ENCODE data around the gene CCDC110. TPM values are rescaled to one million over a fixed set of nuclear protein-coding genes. Genes with fewer than 3 reads are reported as not detected.

The CCDC110 gene
- total RNA-seq, 3 donors from 2014 or later, result 0.69 to 5.4 (median 1.8) TPM

DNA sequence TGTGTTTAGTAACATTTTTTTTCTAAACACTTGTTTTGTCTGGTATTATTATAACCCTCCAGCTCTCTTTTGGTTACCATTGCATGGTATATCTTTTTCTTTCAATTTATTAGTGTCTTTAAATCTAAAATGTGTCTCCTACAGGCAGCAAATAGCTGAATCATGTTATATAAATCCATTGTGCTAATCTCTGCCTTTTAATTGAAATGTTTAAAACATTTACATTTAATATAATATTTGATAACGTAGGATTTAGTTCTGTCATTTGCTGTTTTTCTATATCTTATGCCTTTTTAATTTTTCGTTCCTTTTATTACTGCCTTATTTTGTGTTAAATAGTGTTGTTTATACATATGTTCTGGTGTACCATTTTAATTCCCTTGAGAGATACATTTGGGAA is 17.1 kb upstream of the CCDC110 start:
- Histone ChIP-seq H3K36me3 (ENCODE audit: low read depth) (no peaks in the 10 kb centered on the region), H3K4me3 (no peak overlapping the region), H3K9me3 (peaks cover 17% of the 10 kb centered on the region), H3K4me1 (ENCODE audit: low read depth) (no peaks in the 10 kb centered on the region)
- DNase-seq (no peak), ATAC-seq (no peak)
- TF ChIP-seq, protein P1, sequence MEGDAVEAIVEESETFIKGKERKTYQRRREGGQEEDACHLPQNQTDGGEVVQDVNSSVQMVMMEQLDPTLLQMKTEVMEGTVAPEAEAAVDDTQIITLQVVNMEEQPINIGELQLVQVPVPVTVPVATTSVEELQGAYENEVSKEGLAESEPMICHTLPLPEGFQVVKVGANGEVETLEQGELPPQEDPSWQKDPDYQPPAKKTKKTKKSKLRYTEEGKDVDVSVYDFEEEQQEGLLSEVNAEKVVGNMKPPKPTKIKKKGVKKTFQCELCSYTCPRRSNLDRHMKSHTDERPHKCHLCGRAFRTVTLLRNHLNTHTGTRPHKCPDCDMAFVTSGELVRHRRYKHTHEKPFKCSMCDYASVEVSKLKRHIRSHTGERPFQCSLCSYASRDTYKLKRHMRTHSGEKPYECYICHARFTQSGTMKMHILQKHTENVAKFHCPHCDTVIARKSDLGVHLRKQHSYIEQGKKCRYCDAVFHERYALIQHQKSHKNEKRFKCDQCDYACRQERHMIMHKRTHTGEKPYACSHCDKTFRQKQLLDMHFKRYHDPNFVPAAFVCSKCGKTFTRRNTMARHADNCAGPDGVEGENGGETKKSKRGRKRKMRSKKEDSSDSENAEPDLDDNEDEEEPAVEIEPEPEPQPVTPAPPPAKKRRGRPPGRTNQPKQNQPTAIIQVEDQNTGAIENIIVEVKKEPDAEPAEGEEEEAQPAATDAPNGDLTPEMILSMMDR (IDR thresholded peaks at IDR 0.05), result no peak
- intact Hi-C loops (cut with DNase I, micrococcal nuclease), result no loop called here

DNA sequence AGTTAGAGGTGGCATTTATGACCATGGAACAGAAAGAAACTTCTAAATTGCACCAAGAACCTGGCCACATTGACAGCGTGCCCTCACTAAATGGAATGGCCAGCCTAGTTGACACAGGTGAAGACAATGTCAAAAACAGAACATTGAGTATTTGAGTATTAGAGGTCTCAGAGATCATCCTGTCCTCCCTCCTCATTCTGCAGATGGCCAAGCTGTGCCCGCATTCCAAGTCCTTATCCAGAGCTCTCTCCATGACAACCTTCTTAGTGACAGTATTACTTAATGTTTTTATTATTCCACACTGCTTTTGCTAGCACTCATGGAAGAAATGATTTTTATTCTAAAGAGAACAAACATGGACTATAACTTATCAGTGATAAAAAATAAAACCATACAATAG is 9.9 kb upstream of the CCDC110 start:
- Histone ChIP-seq H3K9me3 (no peaks in the 10 kb centered on the region), H3K4me3 (no peak overlapping the region), H3K4me1 (ENCODE audit: low read depth) (no peaks in the 10 kb centered on the region), H3K36me3 (ENCODE audit: low read depth) (no peaks in the 10 kb centered on the region)
- ATAC-seq (no peak), DNase-seq (no peak)
- intact Hi-C loops (cut with DNase I, micrococcal nuclease), result no loop called here
- TF ChIP-seq, protein P1 (IDR thresholded peaks at IDR 0.05), result no peak

DNA sequence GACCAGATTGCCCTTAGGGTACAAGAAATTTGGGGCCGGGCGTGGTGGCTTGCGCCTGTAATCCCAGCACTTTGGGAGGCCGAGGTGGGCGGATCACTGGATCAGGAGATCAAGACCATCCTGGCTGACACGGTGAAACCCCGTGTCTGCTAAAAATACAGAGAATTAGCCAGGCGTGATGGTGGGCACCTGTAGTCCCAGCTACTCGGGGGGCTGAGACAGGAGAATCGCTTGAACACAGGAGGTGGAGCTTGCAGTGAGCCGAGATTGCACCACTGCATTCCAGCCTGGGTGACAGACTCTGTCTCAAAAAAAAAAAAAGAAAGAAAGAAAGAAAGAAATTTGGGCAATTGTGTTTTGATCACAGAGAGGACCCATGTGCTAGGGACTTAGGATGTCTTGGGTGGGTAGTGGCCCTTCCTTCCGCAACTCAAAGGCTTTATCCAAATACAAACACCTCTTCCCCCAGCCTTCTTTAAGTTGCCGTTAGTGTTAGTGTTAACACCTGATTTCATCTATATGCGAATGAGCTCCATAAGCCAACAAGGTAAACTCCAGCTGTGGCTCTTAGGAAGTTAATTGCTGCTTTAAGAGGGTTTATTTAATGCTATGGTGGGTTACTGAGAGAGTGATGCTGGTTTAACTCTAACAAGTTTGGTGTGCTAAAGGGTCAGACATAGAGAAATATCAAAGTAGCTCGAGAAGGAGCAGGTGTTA is 8.6 kb upstream of the CCDC110 start:
- Histone ChIP-seq H3K9me3 (no peaks in the 10 kb centered on the region), H3K36me3 (ENCODE audit: low read depth) (no peaks in the 10 kb centered on the region), H3K4me1 (ENCODE audit: low read depth) (no peaks in the 10 kb centered on the region), H3K4me3 (no peak overlapping the region)
- TF ChIP-seq, protein P1 (IDR thresholded peaks at IDR 0.05), result no peak
- no peak for ATAC-seq
- no peak for DNase-seq
- intact Hi-C loops (cut with DNase I, micrococcal nuclease), result no loop called here

DNA sequence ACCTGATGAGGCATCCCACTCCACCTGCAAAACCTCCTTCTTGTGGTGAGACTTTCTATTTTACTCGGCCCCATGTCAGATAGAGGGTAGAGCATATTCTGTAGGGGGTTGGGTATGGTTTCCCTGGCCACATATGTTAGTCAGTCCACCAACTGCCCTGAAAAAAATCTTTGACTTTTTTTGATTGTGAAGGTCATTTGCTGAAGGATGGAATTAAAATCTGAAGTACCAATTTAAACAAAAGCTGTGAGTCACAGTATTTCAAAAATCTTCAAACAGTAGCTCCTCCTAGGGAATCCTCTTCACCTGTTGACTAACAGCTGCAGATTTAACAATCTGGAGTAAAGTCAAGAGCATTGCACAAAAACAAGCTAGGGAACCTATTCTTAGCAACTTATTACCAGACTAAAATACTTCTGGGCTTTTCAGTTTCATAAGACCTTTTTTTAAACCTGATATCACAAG is 8.0 kb upstream of the CCDC110 start:
- intact Hi-C loops (cut with DNase I, micrococcal nuclease), result loop anchor here in 1 of 2 donors (10.0 kb wide), 1 partner anchor 115 kb away; no protein-coding TSS in a partner anchor
- ATAC-seq, result no peak
- H3K4me3 ChIP-seq, result no peak overlapping the region

DNA sequence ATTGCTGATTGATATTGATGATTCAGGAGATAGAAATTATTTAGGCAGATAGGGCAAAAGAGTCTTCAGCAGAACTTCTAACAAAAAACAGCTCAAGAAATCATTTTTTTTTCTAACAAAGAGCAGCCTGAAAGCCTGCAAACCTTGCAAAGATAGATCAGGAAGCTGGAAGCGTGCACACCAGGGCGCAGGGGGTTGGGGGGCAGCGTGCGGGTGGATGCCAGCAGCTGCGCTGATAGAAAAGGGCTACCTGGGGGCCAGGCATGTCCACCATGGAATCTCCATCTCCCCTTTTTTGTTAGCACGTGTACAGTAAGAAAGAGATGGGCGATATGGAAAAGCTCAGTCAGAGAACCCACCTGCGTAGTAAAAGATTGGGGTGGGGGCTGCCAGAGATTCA is 1.7 kb upstream of the CCDC110 start:
- Histone ChIP-seq H3K36me3 (ENCODE audit: low read depth) (no peaks in the 10 kb centered on the region), H3K9me3 (no peaks in the 10 kb centered on the region), H3K4me3 (no peak overlapping the region), H3K4me1 (ENCODE audit: low read depth) (no peaks in the 10 kb centered on the region)
- DNase-seq (no peak), ATAC-seq (no peak)
- intact Hi-C loops (cut with DNase I, micrococcal nuclease), result loop anchor here (5.0 to 10.0 kb wide), 2 partner anchors 122 to 124 kb away; no protein-coding TSS in a partner anchor
- TF ChIP-seq, protein P1 (IDR thresholded peaks at IDR 0.05), result no peak

More for the DNA sequence above, 8.0 kb upstream of the CCDC110 start:
- Histone ChIP-seq H3K4me1 (ENCODE audit: low read depth) (no peaks in the 10 kb centered on the region), H3K9me3 (no peaks in the 10 kb centered on the region), H3K36me3 (ENCODE audit: low read depth) (no peaks in the 10 kb centered on the region)
- DNase-seq, result no peak
- TF ChIP-seq, protein P1 (IDR thresholded peaks at IDR 0.05), result no peak
